SK-N-SH (cell line): ENCODE data around the gene ANO4. TPM values are rescaled to one million over a fixed set of nuclear protein-coding genes. Genes with fewer than 3 reads are reported as not detected.

ENCODE experiments used
- CTCF ChIA-PET: fragments of 300-600, 350-600 bp; formaldehyde crosslinking; extraction: SDS; loops from one replicate; lab custom pipeline; 2021; lab: Yijun Ruan, JAX
- POLR2A ChIA-PET: fragments of 350-600 bp; sonication (Branson Sonifier 250); formaldehyde crosslinking; extraction: SDS; loops from one replicate; lab custom pipeline; 2020; ENCODE audit warnings: antibody characterized with exemption, inconsistent platforms; lab: Yijun Ruan, JAX
- DNase-seq: peaks from one replicate; pipeline ENCODE4 v3.0.0; 2012
- H2AFZ ChIP-seq: fragments of 200-600 bp; sonication (generic); 2 replicates; pipeline ENCODE4 v1.8.1; 2016; ENCODE audit warnings: antibody characterized with exemption, mild to moderate bottlenecking, low read depth
- H3F3A ChIP-seq: fragments of 200-600 bp; sonication (generic); replicated peaks from 2 replicates; pipeline ENCODE3; 2016; ENCODE audit warnings: antibody characterized with exemption, mild to moderate bottlenecking; ENCODE audit not compliant: insufficient read depth
- H3K27ac ChIP-seq, 2 experiments: fragments of 200-500 bp in 1 of 2; fragments of 200-600 bp in 1 of 2; sonication (Bioruptor generic) in 1 of 2; sonication (generic), shearing (Covaris generic) in 1 of 2; 2 replicates each; pipeline versions ENCODE4 v1.5.1 to v1.6.1; 2014 to 2016; ENCODE audit warnings: low read depth in 2 of 2, inconsistent platforms in 1 of 2, low read length in 1 of 2, mild to moderate bottlenecking in 1 of 2, mixed read lengths in 1 of 2
- H3K27me3 ChIP-seq: fragments of 200-600 bp; sonication (generic), shearing (Covaris generic); 2 replicates; pipeline ENCODE4 v1.6.1; 2016; ENCODE audit warnings: mixed run types; ENCODE audit not compliant: insufficient read depth
- H3K36me3 ChIP-seq, 2 experiments: fragments of 200-500 bp in 1 of 2; fragments of 200-600 bp in 1 of 2; sonication (Bioruptor generic) in 1 of 2; sonication (generic) in 1 of 2; replicated peaks in 1 of 2; 2 replicates each; pipeline versions ENCODE3 to v1.5.1; 2014 to 2016; ENCODE audit warnings: low read length in 1 of 2, mild to moderate bottlenecking in 1 of 2; ENCODE audit not compliant: insufficient read depth in 2 of 2, control insufficient read depth in 1 of 2
- H3K4me1 ChIP-seq, 2 experiments: fragments of 200-500 bp in 1 of 2; fragments of 200-600 bp in 1 of 2; sonication (Bioruptor generic) in 1 of 2; sonication (generic), shearing (Covaris generic) in 1 of 2; 2 replicates each; pipeline versions ENCODE4 v1.5.1 to v1.6.1; 2014 to 2016; ENCODE audit warnings: low read depth in 1 of 2, low read length in 1 of 2, mixed run types in 1 of 2; ENCODE audit not compliant: insufficient read depth in 2 of 2, control insufficient read depth in 1 of 2
- H3K4me2 ChIP-seq: fragments of 200-600 bp; sonication (generic), shearing (Covaris generic); 2 replicates; pipeline ENCODE4 v1.6.1; 2017; ENCODE audit warnings: mixed run types
- H3K4me3 ChIP-seq, 2 experiments: fragments of 200-500 bp in 1 of 2; fragments of 200-600 bp in 1 of 2; sonication (Bioruptor generic) in 1 of 2; sonication (generic), shearing (Covaris generic) in 1 of 2; 2 replicates each; pipeline versions ENCODE4 v1.5.1 to v1.8.1; 2014 to 2016; ENCODE audit warnings: low read depth in 2 of 2, inconsistent platforms in 1 of 2, low read length in 1 of 2, mild to moderate bottlenecking in 1 of 2, mixed read lengths in 1 of 2, moderate library complexity in 1 of 2
- H3K79me2 ChIP-seq: fragments of 200-600 bp; sonication (generic); 2 replicates; pipeline ENCODE4 v1.8.1; 2017; ENCODE audit warnings: mild to moderate bottlenecking; ENCODE audit not compliant: insufficient read depth
- H3K9ac ChIP-seq: fragments of 200-600 bp; sonication (generic); 2 replicates; pipeline ENCODE4 v1.6.1; 2017; ENCODE audit warnings: mixed run types
- H3K9me2 ChIP-seq: fragments of 200-600 bp; sonication (generic); 2 replicates; pipeline ENCODE4 v1.6.1; 2017; ENCODE audit warnings: mixed run types
- H3K9me3 ChIP-seq: fragments of 200-600 bp; sonication (generic); 2 replicates; pipeline ENCODE4 v1.6.1; 2017; ENCODE audit warnings: mixed run types, mild to moderate bottlenecking, moderate library complexity
- H4K20me1 ChIP-seq: fragments of 200-600 bp; sonication (generic); 2 replicates; pipeline ENCODE4 v1.6.1; 2017; ENCODE audit warnings: mild to moderate bottlenecking, mixed run types; ENCODE audit not compliant: insufficient read depth
- CTCF ChIP-seq: fragments of 200-600 bp; sonication (generic); IDR thresholded peaks from 2 replicates; pipeline ENCODE4 v1.6.1; 2017; ENCODE audit warnings: antibody characterized with exemption, mild to moderate bottlenecking, moderate library complexity
- EZH2phosphoT487 ChIP-seq: fragments of 200-600 bp; sonication (generic); IDR thresholded peaks from 2 replicates; pipeline ENCODE4 v1.6.1; 2017; ENCODE audit warnings: low read depth, mixed run types, mild to moderate bottlenecking, antibody characterized with exemption, moderate library complexity, borderline replicate concordance
- FOSL2 ChIP-seq: IDR thresholded peaks from 2 replicates; pipeline ENCODE4 v1.4.0; 2012; ENCODE audit warnings: low read depth, mild to moderate bottlenecking, moderate library complexity, borderline replicate concordance
- FOXJ3 ChIP-seq: sonication (generic); formaldehyde crosslinking; IDR thresholded peaks from 2 replicates; pipeline ENCODE4 v1.5.1; 2020; ENCODE audit warnings: mild to moderate bottlenecking, missing genetic modification reagents
- IRF3 ChIP-seq: fragments of 150-350 bp; IDR thresholded peaks from 2 replicates; pipeline ENCODE4 v1.6.1; 2016; ENCODE audit warnings: mild to moderate bottlenecking, low read depth, low read length
- MEF2A ChIP-seq: IDR thresholded peaks from 2 replicates; pipeline ENCODE4 v1.4.0; 2012; ENCODE audit warnings: low read depth, borderline replicate concordance
- NRF1 ChIP-seq: IDR thresholded peaks from 2 replicates; pipeline ENCODE4 v1.6.1; 2012; ENCODE audit warnings: low read depth, mild to moderate bottlenecking, low read length
- POLR2AphosphoS5 ChIP-seq: IDR thresholded peaks from 2 replicates; pipeline ENCODE4 v1.6.1; 2012; ENCODE audit warnings: low read depth, low read length
- RAD21 ChIP-seq: IDR thresholded peaks from 2 replicates; pipeline ENCODE4 v1.6.1; 2012; ENCODE audit warnings: mild to moderate bottlenecking, low read length
- RFX5 ChIP-seq: IDR thresholded peaks from 2 replicates; pipeline ENCODE4 v1.6.1; 2012; ENCODE audit warnings: mild to moderate bottlenecking, improper control_type of control experiment, low read length
- RXRA ChIP-seq: IDR thresholded peaks from 2 replicates; pipeline ENCODE4 v1.4.0; 2012; ENCODE audit warnings: low read depth, mild to moderate bottlenecking, borderline replicate concordance
- SIN3A ChIP-seq: IDR thresholded peaks from 2 replicates; pipeline ENCODE4 v1.6.1; 2012; ENCODE audit warnings: low read depth, mild to moderate bottlenecking, low read length, moderate library complexity, borderline replicate concordance
- SMC3 ChIP-seq: IDR thresholded peaks from 2 replicates; pipeline ENCODE4 v1.6.1; 2012; ENCODE audit warnings: low read depth, low read length, improper control_type of control experiment
- TAF1 ChIP-seq: IDR thresholded peaks from 2 replicates; pipeline ENCODE4 v1.6.1; 2012; ENCODE audit warnings: low read depth, mild to moderate bottlenecking, low read length, moderate library complexity, borderline replicate concordance
- TCF12 ChIP-seq: IDR thresholded peaks from 2 replicates; pipeline ENCODE4 v1.4.0; 2012
- TEAD4 ChIP-seq: IDR thresholded peaks from 2 replicates; pipeline ENCODE4 v1.4.0; 2012; ENCODE audit warnings: mild to moderate bottlenecking, borderline replicate concordance; ENCODE audit not compliant: insufficient read depth
- USF2 ChIP-seq: fragments of 150-350 bp; IDR thresholded peaks from 2 replicates; pipeline ENCODE4 v1.6.1; 2017; ENCODE audit warnings: antibody characterized with exemption, low read length, low read depth, borderline replicate concordance
- YY1 ChIP-seq: IDR thresholded peaks from 2 replicates; pipeline ENCODE4 v1.4.0; 2012; ENCODE audit warnings: low read depth, mild to moderate bottlenecking
- WGBS: methylation state at CpG from one replicate; pipeline ENCODE4 v1.1.6; 2017; ENCODE audit warnings: low lambda C conversion rate; 5-methylcytosine and 5-hydroxymethylcytosine counted together
- polyA plus RNA-seq, 3 experiments: library from polyadenylated mRNA; depleted of rRNA; stranded (reverse); fragments of >200 nt; gene quantifications; 2 replicates each; pipeline ENCODE4 v1.2.3, GENCODE V29; 2012
- TF ChIP-seq, protein P1 (sequence below): IDR thresholded peaks from 2 replicates; pipeline ENCODE4 v1.4.0; 2012; ENCODE audit warnings: low read depth
- TF ChIP-seq, protein P2 (sequence below): IDR thresholded peaks from 2 replicates; pipeline ENCODE4; 2012
- TF ChIP-seq, protein P3 (sequence below): IDR thresholded peaks from 2 replicates; pipeline ENCODE4 v1.4.0; 2012; ENCODE audit warnings: low read depth, borderline replicate concordance

The ANO4 gene
- polyA plus RNA-seq, 1 of the 3 experiments (the other 2 are of a cell fraction) = 9.4 TPM

GRCh38 chr12:101111441-101111840 lies 316.9 kb downstream of the ANO4 start (continued):
- TF ChIP-seq POLR2AphosphoS5 (no peak), FOSL2 (no peak), TCF12 (no peak), IRF3 (no peak), RFX5 (no peak)
- TF ChIP-seq, protein P1, sequence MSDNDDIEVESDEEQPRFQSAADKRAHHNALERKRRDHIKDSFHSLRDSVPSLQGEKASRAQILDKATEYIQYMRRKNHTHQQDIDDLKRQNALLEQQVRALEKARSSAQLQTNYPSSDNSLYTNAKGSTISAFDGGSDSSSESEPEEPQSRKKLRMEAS = no peak

GRCh38 chr12:101115326-101115725 lies 320.8 kb downstream of the ANO4 start:
- no peaks in the 10 kb centered on the region for H3K27me3 ChIP-seq
- WGBS = 33% methylated on average over 2 of the region's 2 CpGs
- no peak overlapping the region for H3K27ac ChIP-seq
- CTCF ChIA-PET = interaction anchor here (1.2 kb wide), 1 partner anchor 13 kb away, joined by 3 read pairs; no protein-coding TSS in a partner anchor
- no peak overlapping the region for H2AFZ ChIP-seq
- H3K79me2 ChIP-seq = no peaks in the 10 kb centered on the region
- H3K4me1 ChIP-seq = no peaks in the 10 kb centered on the region
- TF ChIP-seq EZH2phosphoT487 (no peak), MEF2A (no peak), RAD21 (no peak), FOXJ3 (CRISPR knock-in tag) (no peak), IRF3 (no peak), NRF1 (no peak), POLR2AphosphoS5 (no peak), SMC3 (no peak), CTCF (no peak), FOSL2 (no peak), TCF12 (no peak), RXRA (no peak), TEAD4 (no peak), SIN3A (no peak), USF2 (no peak), TAF1 (no peak), YY1 (no peak)
- TF ChIP-seq, protein P2, sequence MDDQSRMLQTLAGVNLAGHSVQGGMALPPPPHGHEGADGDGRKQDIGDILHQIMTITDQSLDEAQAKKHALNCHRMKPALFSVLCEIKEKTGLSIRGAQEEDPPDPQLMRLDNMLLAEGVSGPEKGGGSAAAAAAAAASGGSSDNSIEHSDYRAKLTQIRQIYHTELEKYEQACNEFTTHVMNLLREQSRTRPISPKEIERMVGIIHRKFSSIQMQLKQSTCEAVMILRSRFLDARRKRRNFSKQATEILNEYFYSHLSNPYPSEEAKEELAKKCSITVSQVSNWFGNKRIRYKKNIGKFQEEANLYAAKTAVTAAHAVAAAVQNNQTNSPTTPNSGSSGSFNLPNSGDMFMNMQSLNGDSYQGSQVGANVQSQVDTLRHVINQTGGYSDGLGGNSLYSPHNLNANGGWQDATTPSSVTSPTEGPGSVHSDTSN = no peak
- TF ChIP-seq, protein P3, sequence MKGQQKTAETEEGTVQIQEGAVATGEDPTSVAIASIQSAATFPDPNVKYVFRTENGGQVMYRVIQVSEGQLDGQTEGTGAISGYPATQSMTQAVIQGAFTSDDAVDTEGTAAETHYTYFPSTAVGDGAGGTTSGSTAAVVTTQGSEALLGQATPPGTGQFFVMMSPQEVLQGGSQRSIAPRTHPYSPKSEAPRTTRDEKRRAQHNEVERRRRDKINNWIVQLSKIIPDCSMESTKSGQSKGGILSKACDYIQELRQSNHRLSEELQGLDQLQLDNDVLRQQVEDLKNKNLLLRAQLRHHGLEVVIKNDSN = no peak
- no peaks in the 10 kb centered on the region for H3F3A ChIP-seq
- H4K20me1 ChIP-seq = no peaks in the 10 kb centered on the region
- DNase-seq = no peak
- H3K36me3 ChIP-seq = peaks cover 0 to 4% of the 10 kb centered on the region in 2 experiments
- no peaks in the 10 kb centered on the region for H3K9me2 ChIP-seq
- no peak overlapping the region for H3K4me2 ChIP-seq
- no peak overlapping the region for H3K9ac ChIP-seq
- no peaks in the 10 kb centered on the region for H3K9me3 ChIP-seq
- POLR2A ChIA-PET = no interaction called here
- H3K4me3 ChIP-seq = no peak overlapping the region
